Measurements from ENCODE around the gene USF2. TPM values are rescaled to one million over a fixed set of nuclear protein-coding genes. Genes with fewer than 3 reads are reported as not detected.

USF2 gene
- total and polyA plus RNA-seq, 2 experiments from 2014 or later = 30.2 to 55.6 TPM

GRCh38 chr19:35294328-35294727, 25.6 kb downstream of the USF2 start:
- Histone ChIP-seq H3K27me3 (peaks cover 2% of the 10 kb centered on the region), H3K9me2 (replicated peaks; ENCODE audit: insufficient read depth) (no peaks in the 10 kb centered on the region), H3K4me1 (ENCODE audit: insufficient read depth) (no peaks in the 10 kb centered on the region), H3K36me3 (replicated peaks; ENCODE audit: insufficient read depth, low read depth) (no peaks in the 10 kb centered on the region), H2AFZ (no peak overlapping the region), H3K4me2 (no peak overlapping the region), H3K27ac (no peak overlapping the region), H3K4me3 (no peak overlapping the region), H4K20me1 (ENCODE audit: insufficient read depth, poor library complexity, severe bottlenecking) (no peaks in the 10 kb centered on the region), H3K9me3 (ENCODE audit: low read depth) (no peaks in the 10 kb centered on the region), H3K79me2 (no peaks in the 10 kb centered on the region)
- WGBS (ENCODE audit: low lambda C conversion rate, missing lambda C conversion rate) = 73% methylated on average over 3 of the region's 3 CpGs
- no peak for TF ChIP-seq EZH2 (IDR thresholded peaks at IDR 0.05; ENCODE audit: borderline replicate concordance)
- TF ChIP-seq, protein P1, sequence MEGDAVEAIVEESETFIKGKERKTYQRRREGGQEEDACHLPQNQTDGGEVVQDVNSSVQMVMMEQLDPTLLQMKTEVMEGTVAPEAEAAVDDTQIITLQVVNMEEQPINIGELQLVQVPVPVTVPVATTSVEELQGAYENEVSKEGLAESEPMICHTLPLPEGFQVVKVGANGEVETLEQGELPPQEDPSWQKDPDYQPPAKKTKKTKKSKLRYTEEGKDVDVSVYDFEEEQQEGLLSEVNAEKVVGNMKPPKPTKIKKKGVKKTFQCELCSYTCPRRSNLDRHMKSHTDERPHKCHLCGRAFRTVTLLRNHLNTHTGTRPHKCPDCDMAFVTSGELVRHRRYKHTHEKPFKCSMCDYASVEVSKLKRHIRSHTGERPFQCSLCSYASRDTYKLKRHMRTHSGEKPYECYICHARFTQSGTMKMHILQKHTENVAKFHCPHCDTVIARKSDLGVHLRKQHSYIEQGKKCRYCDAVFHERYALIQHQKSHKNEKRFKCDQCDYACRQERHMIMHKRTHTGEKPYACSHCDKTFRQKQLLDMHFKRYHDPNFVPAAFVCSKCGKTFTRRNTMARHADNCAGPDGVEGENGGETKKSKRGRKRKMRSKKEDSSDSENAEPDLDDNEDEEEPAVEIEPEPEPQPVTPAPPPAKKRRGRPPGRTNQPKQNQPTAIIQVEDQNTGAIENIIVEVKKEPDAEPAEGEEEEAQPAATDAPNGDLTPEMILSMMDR (IDR thresholded peaks at IDR 0.05; ENCODE audit: poor library complexity) = no peak
- TF ChIP-seq EZH2phosphoT487 (IDR thresholded peaks at IDR 0.05; ENCODE audit: low read depth, severe bottlenecking, unreplicated experiment) = no peak
- no peak for DNase-seq (ENCODE audit: low spot score)

DNA sequence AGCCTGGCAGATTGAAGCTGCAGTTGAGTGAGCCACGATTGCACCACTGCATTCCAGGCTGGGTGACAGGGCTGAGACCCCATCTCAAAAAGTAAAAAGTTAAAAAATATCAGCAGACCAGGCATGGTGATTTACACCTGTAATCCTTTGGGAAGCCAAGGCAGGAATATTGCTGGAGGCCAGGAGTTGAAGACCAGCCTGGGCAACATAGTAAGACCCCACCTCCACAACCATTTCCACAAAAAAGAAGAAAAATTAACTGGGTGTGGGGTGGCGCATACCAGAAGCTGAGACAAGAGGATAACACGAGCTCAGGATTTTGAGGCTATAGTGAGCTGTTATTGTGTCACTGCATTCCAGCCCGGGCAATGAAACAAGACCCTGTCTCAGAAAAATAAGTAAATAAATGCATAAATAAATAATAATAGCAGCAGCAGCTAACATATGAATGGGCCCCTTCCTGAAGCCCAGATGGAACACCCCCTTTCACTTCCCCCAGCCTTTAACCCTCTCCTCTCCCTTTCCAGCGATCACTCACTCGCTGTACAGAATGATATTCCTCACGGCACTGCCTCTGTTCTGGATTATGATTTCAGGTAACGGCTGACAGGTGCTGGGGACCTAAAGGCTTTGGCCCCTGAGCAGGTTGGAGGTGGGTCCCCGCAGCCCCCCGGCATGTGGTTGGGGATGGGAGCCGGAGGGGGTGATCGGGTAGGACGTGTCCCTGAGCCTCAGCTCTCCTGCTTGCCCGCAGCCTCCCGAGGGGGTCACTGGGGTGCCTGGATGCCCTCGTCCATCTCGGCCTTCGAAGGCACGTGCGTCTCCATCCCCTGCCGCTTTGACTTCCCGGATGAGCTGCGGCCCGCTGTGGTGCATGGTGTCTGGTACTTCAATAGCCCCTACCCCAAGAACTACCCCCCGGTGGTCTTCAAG, 26.4 kb downstream of the USF2 start:
- no peak for DNase-seq (ENCODE audit: low spot score)
- H3K4me3 ChIP-seq = no peak overlapping the region
- no peaks in the 10 kb centered on the region for H3K4me1 ChIP-seq (ENCODE audit: insufficient read depth)
- no peaks in the 10 kb centered on the region for H4K20me1 ChIP-seq (ENCODE audit: insufficient read depth, poor library complexity, severe bottlenecking)
- TF ChIP-seq EZH2 (IDR thresholded peaks at IDR 0.05; ENCODE audit: borderline replicate concordance) (no peak), EZH2phosphoT487 (IDR thresholded peaks at IDR 0.05; ENCODE audit: low read depth, severe bottlenecking, unreplicated experiment) (no peak)
- TF ChIP-seq, protein P1 (IDR thresholded peaks at IDR 0.05; ENCODE audit: poor library complexity) = no peak
- H3K36me3 ChIP-seq (replicated peaks; ENCODE audit: insufficient read depth, low read depth) = no peaks in the 10 kb centered on the region
- no peaks in the 10 kb centered on the region for H3K79me2 ChIP-seq
- no peak overlapping the region for H2AFZ ChIP-seq
- H3K27ac ChIP-seq = no peak overlapping the region
- no peak overlapping the region for H3K4me2 ChIP-seq
- no peaks in the 10 kb centered on the region for H3K9me2 ChIP-seq (replicated peaks; ENCODE audit: insufficient read depth)
- H3K9me3 ChIP-seq (ENCODE audit: low read depth) = no peaks in the 10 kb centered on the region
- H3K27me3 ChIP-seq = peaks cover 2% of the 10 kb centered on the region
- WGBS (ENCODE audit: low lambda C conversion rate, missing lambda C conversion rate) = 83% methylated on average over 24 of the region's 25 CpGs

GRCh38 chr19:35295792-35296462, 27.2 kb downstream of the USF2 start:
- no peak for DNase-seq (ENCODE audit: low spot score)
- H3K4me1 ChIP-seq (ENCODE audit: insufficient read depth) = no peaks in the 10 kb centered on the region
- peaks cover 2% of the 10 kb centered on the region for H3K27me3 ChIP-seq
- no peaks in the 10 kb centered on the region for H4K20me1 ChIP-seq (ENCODE audit: insufficient read depth, poor library complexity, severe bottlenecking)
- no peaks in the 10 kb centered on the region for H3K9me2 ChIP-seq (replicated peaks; ENCODE audit: insufficient read depth)
- H3K9me3 ChIP-seq (ENCODE audit: low read depth) = no peaks in the 10 kb centered on the region
- H3K4me3 ChIP-seq = no peak overlapping the region
- no peaks in the 10 kb centered on the region for H3K79me2 ChIP-seq
- H3K36me3 ChIP-seq (replicated peaks; ENCODE audit: insufficient read depth, low read depth) = no peaks in the 10 kb centered on the region
- H3K27ac ChIP-seq = no peak overlapping the region
- 67% methylated on average over 24 of the region's 24 CpGs for WGBS (ENCODE audit: low lambda C conversion rate, missing lambda C conversion rate)
- no peak overlapping the region for H2AFZ ChIP-seq
- no peak overlapping the region for H3K4me2 ChIP-seq
- TF ChIP-seq, protein P1 (IDR thresholded peaks at IDR 0.05; ENCODE audit: poor library complexity) = no peak
- TF ChIP-seq EZH2phosphoT487 (IDR thresholded peaks at IDR 0.05; ENCODE audit: low read depth, severe bottlenecking, unreplicated experiment) (no peak), EZH2 (IDR thresholded peaks at IDR 0.05; ENCODE audit: borderline replicate concordance) (no peak)

All from hepatocyte (in vitro differentiated cells).